ENCODE data around the gene RNU1-3. TPM values are rescaled to one million over a fixed set of nuclear protein-coding genes. Genes with fewer than 3 reads are reported as not detected.
"Not testable (repeated sequence)": the region's sequence is repeated elsewhere in the genome, so short reads cannot be mapped to it uniquely, and the experiment has no call there.

RNU1-3 gene
- not detected for polyA plus RNA-seq (2013, experiment 1 of 2)
- polyA plus RNA-seq (2013, experiment 2 of 2), result not detected

DNA sequence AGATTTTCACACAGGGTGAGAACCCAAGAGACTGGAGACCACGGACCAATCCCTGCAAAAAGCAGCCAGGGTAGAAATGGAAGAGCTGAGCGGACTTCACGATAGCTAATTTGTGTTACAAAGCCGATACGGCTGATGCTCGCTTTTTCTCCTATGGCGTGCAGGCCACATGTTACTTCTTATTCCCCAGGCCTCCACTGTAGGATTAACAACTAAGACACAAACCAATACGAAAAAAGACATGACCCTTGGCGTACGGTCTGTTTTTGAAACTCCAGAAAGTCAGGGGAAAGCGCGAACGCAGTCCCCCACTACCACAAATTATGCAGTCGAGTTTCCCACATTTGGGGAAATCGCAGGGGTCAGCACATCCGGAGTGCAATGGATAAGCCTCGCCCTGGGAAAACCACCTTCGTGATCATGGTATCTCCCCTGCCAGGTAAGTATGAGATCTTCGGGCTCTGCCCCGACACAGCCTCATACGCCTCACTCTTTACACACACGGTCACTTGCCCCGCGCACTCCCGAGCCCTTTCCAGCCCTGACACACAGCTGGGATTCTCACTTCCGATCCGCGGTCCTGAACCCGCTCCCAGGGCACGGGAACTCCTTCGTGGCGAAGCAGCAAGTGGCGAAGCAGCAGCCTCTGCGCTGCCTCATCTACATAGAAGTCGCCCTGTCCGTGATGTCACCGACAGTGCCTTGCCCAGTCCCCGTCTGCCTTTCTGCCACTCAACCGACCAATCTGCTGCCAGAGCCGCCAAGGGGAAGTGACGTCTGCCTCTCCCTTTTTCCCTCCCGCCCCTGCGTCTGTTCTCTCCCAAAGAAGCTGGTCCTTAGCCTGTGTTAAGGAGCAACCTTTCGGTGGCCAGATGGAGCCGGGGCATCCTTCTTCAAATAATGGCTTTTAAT lies at the start of gene RNU1-3:
TSS of gene RNU1-3 (minus strand) at position 447 of the 912 bp plus-strand sequence.
- H3K36me3 ChIP-seq (ENCODE audit: control insufficient read depth in 1 of 2, insufficient read depth in 2 of 2, low read depth in 1 of 2, low read length in 2 of 2); H3K9ac ChIP-seq (ENCODE audit: low read length); H4K8ac ChIP-seq (ENCODE audit: low read length); H2BK12ac ChIP-seq (ENCODE audit: low read length in 2 of 2); H3K23ac ChIP-seq (ENCODE audit: low read length in 2 of 2); DNase-seq; H2BK15ac ChIP-seq (ENCODE audit: low read depth, poor library complexity, severe bottlenecking); H2AFZ ChIP-seq (ENCODE audit: low read depth, low read length); H2BK5ac ChIP-seq (ENCODE audit: low read depth, low read length, poor library complexity, severe bottlenecking); H3K18ac ChIP-seq (ENCODE audit: low read depth in 1 of 2, low read length in 2 of 2); H2AK5ac ChIP-seq (ENCODE audit: low read length, severe bottlenecking); H3K4me1 ChIP-seq (ENCODE audit: control insufficient read depth, insufficient read depth, low read depth, low read length); H3K27me3 ChIP-seq (ENCODE audit: control insufficient read depth in 1 of 2, insufficient read depth in 1 of 2, low read length in 2 of 2); H3K27ac ChIP-seq (ENCODE audit: low read length, poor library complexity, severe bottlenecking); H3K14ac ChIP-seq (ENCODE audit: low read length in 2 of 2); H3K4me3 ChIP-seq (ENCODE audit: insufficient read depth in 1 of 2, low read depth in 1 of 2, low read length in 2 of 2); H4K91ac ChIP-seq (ENCODE audit: low read length); H3K79me1 ChIP-seq (replicated peaks; ENCODE audit: low read length, poor library complexity, severe bottlenecking); H3K9me3 ChIP-seq (ENCODE audit: control insufficient read depth, low read length); H2BK120ac ChIP-seq (ENCODE audit: low read depth, low read length); H3K4ac ChIP-seq (ENCODE audit: low read depth in 1 of 2, low read length in 2 of 2); H3K4me2 ChIP-seq (ENCODE audit: low read length, poor library complexity, severe bottlenecking): not testable (repeated sequence)
- no CpG with 5 or more reads among the region's 45 CpGs for WGBS

GRCh38 chr1:16713480-16713879 lies 46.7 kb upstream of the RNU1-3 start:
- not testable (repeated sequence) for H3K23ac ChIP-seq (ENCODE audit: low read length in 2 of 2); DNase-seq; H2AK5ac ChIP-seq (ENCODE audit: low read length, severe bottlenecking); H2BK12ac ChIP-seq (ENCODE audit: low read length in 2 of 2); H4K8ac ChIP-seq (ENCODE audit: low read length); H3K9me3 ChIP-seq (ENCODE audit: control insufficient read depth, low read length); H2AFZ ChIP-seq (ENCODE audit: low read depth, low read length); H3K14ac ChIP-seq (ENCODE audit: low read length in 2 of 2); H2BK5ac ChIP-seq (ENCODE audit: low read depth, low read length, poor library complexity, severe bottlenecking); H3K27ac ChIP-seq (ENCODE audit: low read length, poor library complexity, severe bottlenecking); H2BK15ac ChIP-seq (ENCODE audit: low read depth, poor library complexity, severe bottlenecking); H3K4me3 ChIP-seq (ENCODE audit: insufficient read depth in 1 of 2, low read depth in 1 of 2, low read length in 2 of 2); H3K79me1 ChIP-seq (replicated peaks; ENCODE audit: low read length, poor library complexity, severe bottlenecking); H3K9ac ChIP-seq (ENCODE audit: low read length); H4K91ac ChIP-seq (ENCODE audit: low read length); H2BK120ac ChIP-seq (ENCODE audit: low read depth, low read length); H3K18ac ChIP-seq (ENCODE audit: low read depth in 1 of 2, low read length in 2 of 2); H3K4ac ChIP-seq (ENCODE audit: low read depth in 1 of 2, low read length in 2 of 2); H3K4me2 ChIP-seq (ENCODE audit: low read length, poor library complexity, severe bottlenecking); H3K36me3 ChIP-seq (ENCODE audit: control insufficient read depth in 1 of 2, insufficient read depth in 2 of 2, low read depth in 1 of 2, low read length in 2 of 2)
- Histone ChIP-seq H3K27me3 (ENCODE audit: control insufficient read depth in 1 of 2, insufficient read depth in 1 of 2, low read length in 2 of 2) (peaks cover 12 to 29% of the 10 kb centered on the region in 2 experiments), H3K4me1 (ENCODE audit: control insufficient read depth, insufficient read depth, low read depth, low read length) (peaks cover 15% of the 10 kb centered on the region)
- WGBS, result 92% methylated on average over 2 of the region's 10 CpGs

DNA sequence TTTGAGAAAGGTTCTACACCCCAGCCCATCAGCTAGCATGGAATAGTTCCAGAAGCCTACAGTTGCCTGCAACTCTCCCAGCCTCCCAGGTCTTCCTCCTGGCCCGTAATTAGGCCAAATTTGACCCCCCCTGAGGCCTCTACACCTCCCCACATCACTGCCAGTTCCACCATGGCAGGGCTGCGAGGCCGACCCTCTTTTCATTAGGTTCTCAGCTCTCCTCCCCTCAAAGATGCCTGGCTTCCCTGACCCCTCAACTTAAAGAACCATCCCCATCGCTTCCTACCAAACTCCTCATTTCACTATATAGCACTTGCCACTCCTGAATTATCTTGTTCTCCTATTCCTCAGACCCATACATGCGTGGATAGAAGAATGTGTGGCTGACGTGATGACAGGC lies 46.2 kb upstream of the RNU1-3 start:
- H3K27me3 ChIP-seq (ENCODE audit: control insufficient read depth in 1 of 2, insufficient read depth in 1 of 2, low read length in 2 of 2), result peaks cover 12 to 24% of the 10 kb centered on the region in 2 experiments
- 78% methylated on average over 3 of the region's 6 CpGs for WGBS
- H3K9ac ChIP-seq (ENCODE audit: low read length); H2BK12ac ChIP-seq (ENCODE audit: low read length in 2 of 2); H3K14ac ChIP-seq (ENCODE audit: low read length in 2 of 2); H2AK5ac ChIP-seq (ENCODE audit: low read length, severe bottlenecking); H4K91ac ChIP-seq (ENCODE audit: low read length); H3K79me1 ChIP-seq (replicated peaks; ENCODE audit: low read length, poor library complexity, severe bottlenecking); H3K4ac ChIP-seq (ENCODE audit: low read depth in 1 of 2, low read length in 2 of 2); DNase-seq; H3K27ac ChIP-seq (ENCODE audit: low read length, poor library complexity, severe bottlenecking); H3K9me3 ChIP-seq (ENCODE audit: control insufficient read depth, low read length); H3K36me3 ChIP-seq (ENCODE audit: control insufficient read depth in 1 of 2, insufficient read depth in 2 of 2, low read depth in 1 of 2, low read length in 2 of 2); H3K4me3 ChIP-seq (ENCODE audit: insufficient read depth in 1 of 2, low read depth in 1 of 2, low read length in 2 of 2); H2BK120ac ChIP-seq (ENCODE audit: low read depth, low read length); H2BK5ac ChIP-seq (ENCODE audit: low read depth, low read length, poor library complexity, severe bottlenecking); H3K4me2 ChIP-seq (ENCODE audit: low read length, poor library complexity, severe bottlenecking); H2AFZ ChIP-seq (ENCODE audit: low read depth, low read length); H3K23ac ChIP-seq (ENCODE audit: low read length in 2 of 2); H3K18ac ChIP-seq (ENCODE audit: low read depth in 1 of 2, low read length in 2 of 2); H4K8ac ChIP-seq (ENCODE audit: low read length); H2BK15ac ChIP-seq (ENCODE audit: low read depth, poor library complexity, severe bottlenecking): not testable (repeated sequence)
- peaks cover 12% of the 10 kb centered on the region for H3K4me1 ChIP-seq (ENCODE audit: control insufficient read depth, insufficient read depth, low read depth, low read length)

- not testable (repeated sequence) for H3K79me1 ChIP-seq (replicated peaks; ENCODE audit: low read length, poor library complexity, severe bottlenecking); H3K4me2 ChIP-seq (ENCODE audit: low read length, poor library complexity, severe bottlenecking); H3K4ac ChIP-seq (ENCODE audit: low read depth in 1 of 2, low read length in 2 of 2); H2BK15ac ChIP-seq (ENCODE audit: low read depth, poor library complexity, severe bottlenecking); H2BK5ac ChIP-seq (ENCODE audit: low read depth, low read length, poor library complexity, severe bottlenecking); H2AK5ac ChIP-seq (ENCODE audit: low read length, severe bottlenecking); H3K36me3 ChIP-seq (ENCODE audit: control insufficient read depth in 1 of 2, insufficient read depth in 2 of 2, low read depth in 1 of 2, low read length in 2 of 2); H3K23ac ChIP-seq (ENCODE audit: low read length in 2 of 2); H4K8ac ChIP-seq (ENCODE audit: low read length); H3K18ac ChIP-seq (ENCODE audit: low read depth in 1 of 2, low read length in 2 of 2); H3K4me3 ChIP-seq (ENCODE audit: insufficient read depth in 1 of 2, low read depth in 1 of 2, low read length in 2 of 2); H2BK120ac ChIP-seq (ENCODE audit: low read depth, low read length); H3K27ac ChIP-seq (ENCODE audit: low read length, poor library complexity, severe bottlenecking); H3K14ac ChIP-seq (ENCODE audit: low read length in 2 of 2); H4K91ac ChIP-seq (ENCODE audit: low read length); H3K9ac ChIP-seq (ENCODE audit: low read length); H2AFZ ChIP-seq (ENCODE audit: low read depth, low read length); H2BK12ac ChIP-seq (ENCODE audit: low read length in 2 of 2); DNase-seq; H3K9me3 ChIP-seq (ENCODE audit: control insufficient read depth, low read length)
- Histone ChIP-seq H3K27me3 (ENCODE audit: control insufficient read depth in 1 of 2, insufficient read depth in 1 of 2, low read length in 2 of 2) (peaks cover 12 to 20% of the 10 kb centered on the region in 2 experiments), H3K4me1 (ENCODE audit: control insufficient read depth, insufficient read depth, low read depth, low read length) (peaks cover 10% of the 10 kb centered on the region)
- 80% methylated on average over 4 of the region's 14 CpGs for WGBS
These were observed 45.8 kb upstream of the RNU1-3 start for GRCh38 chr1:16712582-16712981.

Measured in mesenchymal stem cell (in vitro differentiated cells and primary cell).